CD4-positive, alpha-beta T cell treated with Interleukin-6 at 100 ng/mL for 8 hours (primary cell): Measurements from ENCODE around the gene XRCC4.
"Not testable (repeated sequence)": the region's sequence is repeated elsewhere in the genome, so short reads cannot be mapped to it uniquely, and the experiment has no call there.

ENCODE experiments used
- DNase-seq: peaks from one replicate; pipeline ENCODE4 v3.0.0-alpha.2; 2020; ENCODE audit warnings: mixed read lengths, low spot score

The XRCC4 gene

GRCh38 chr5:83353231-83353630 is 275.9 kb downstream of the XRCC4 start:
- DNase-seq, result no peak

- no peak for DNase-seq
Measured at GRCh38 chr5:83353774-83354173, 276.4 kb downstream of the XRCC4 start.

- no peak for DNase-seq
Measured at GRCh38 chr5:83354958-83355357, 277.6 kb downstream of the XRCC4 start.

GRCh38 chr5:83355482-83356014 is 278.2 kb downstream of the XRCC4 start:
- DNase-seq, result not testable (repeated sequence)

GRCh38 chr5:83357621-83358231 is 280.4 kb downstream of the XRCC4 start:
- DNase-seq, result no peak

- DNase-seq, result no peak
Measured at GRCh38 chr5:83360573-83360972, 283.2 kb downstream of the XRCC4 start.

- no peak for DNase-seq
Measured at GRCh38 chr5:83362526-83362925, 285.2 kb downstream of the XRCC4 start.

- no peak for DNase-seq
Measured at GRCh38 chr5:83363111-83363885, 286.0 kb downstream of the XRCC4 start.

- no peak for DNase-seq
Measured at GRCh38 chr5:83363886-83364275, 286.5 kb downstream of the XRCC4 start.

- DNase-seq, result no peak
Measured at GRCh38 chr5:83364312-83365299, 287.3 kb downstream of the XRCC4 start.

- no peak for DNase-seq
Measured at GRCh38 chr5:83368319-83368718, 291.0 kb downstream of the XRCC4 start.

GRCh38 chr5:83368835-83369234 is 291.5 kb downstream of the XRCC4 start:
- DNase-seq, result no peak

GRCh38 chr5:83370957-83371356 is 293.6 kb downstream of the XRCC4 start:
- DNase-seq, result no peak

GRCh38 chr5:83371726-83372125 is 294.4 kb downstream of the XRCC4 start:
- DNase-seq, result no peak

- DNase-seq, result no peak
Measured at GRCh38 chr5:83374547-83374946, 297.2 kb downstream of the XRCC4 start.

- no peak for DNase-seq
Measured at GRCh38 chr5:83375049-83375745, 297.9 kb downstream of the XRCC4 start.

GRCh38 chr5:83376461-83376860 is 299.1 kb downstream of the XRCC4 start:
- no peak for DNase-seq

GRCh38 chr5:83377131-83377865 is 300.0 kb downstream of the XRCC4 start:
- DNase-seq, result no peak

GRCh38 chr5:83378624-83379289 is 301.4 kb downstream of the XRCC4 start:
- no peak for DNase-seq

GRCh38 chr5:83385812-83386211 is 308.5 kb downstream of the XRCC4 start:
- no peak for DNase-seq
